SW480 (cell line): ENCODE data around the gene NKAIN2.
"Not testable (repeated sequence)": the region's sequence is repeated elsewhere in the genome, so short reads cannot be mapped to it uniquely, and the experiment has no call there.

ENCODE experiments used
- DNase-seq: peaks from one replicate; pipeline ENCODE4 v3.0.0-alpha.2; 2016; ENCODE audit warnings: low spot score

NKAIN2 gene

DNA sequence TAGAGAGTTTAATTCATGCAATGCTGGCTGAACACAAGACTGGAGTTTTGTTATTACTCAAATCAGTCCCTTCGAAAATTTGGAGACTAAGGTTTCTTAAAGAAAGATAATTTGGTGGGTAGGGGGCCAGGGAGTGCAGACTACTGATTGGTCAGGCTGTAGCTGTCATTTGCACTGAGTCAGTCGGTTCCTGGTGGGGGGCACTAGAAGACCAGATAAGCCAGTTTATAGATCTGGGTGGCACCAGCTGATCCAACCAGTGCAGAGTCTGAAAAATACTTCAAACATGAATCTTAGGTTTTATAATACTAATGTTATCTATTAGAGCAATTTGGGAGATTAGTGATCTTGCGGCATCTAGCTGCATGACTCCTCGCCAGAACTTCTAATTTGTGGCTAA, 530.7 kb downstream of the NKAIN2 start:
- DNase-seq, result no peak

DNA sequence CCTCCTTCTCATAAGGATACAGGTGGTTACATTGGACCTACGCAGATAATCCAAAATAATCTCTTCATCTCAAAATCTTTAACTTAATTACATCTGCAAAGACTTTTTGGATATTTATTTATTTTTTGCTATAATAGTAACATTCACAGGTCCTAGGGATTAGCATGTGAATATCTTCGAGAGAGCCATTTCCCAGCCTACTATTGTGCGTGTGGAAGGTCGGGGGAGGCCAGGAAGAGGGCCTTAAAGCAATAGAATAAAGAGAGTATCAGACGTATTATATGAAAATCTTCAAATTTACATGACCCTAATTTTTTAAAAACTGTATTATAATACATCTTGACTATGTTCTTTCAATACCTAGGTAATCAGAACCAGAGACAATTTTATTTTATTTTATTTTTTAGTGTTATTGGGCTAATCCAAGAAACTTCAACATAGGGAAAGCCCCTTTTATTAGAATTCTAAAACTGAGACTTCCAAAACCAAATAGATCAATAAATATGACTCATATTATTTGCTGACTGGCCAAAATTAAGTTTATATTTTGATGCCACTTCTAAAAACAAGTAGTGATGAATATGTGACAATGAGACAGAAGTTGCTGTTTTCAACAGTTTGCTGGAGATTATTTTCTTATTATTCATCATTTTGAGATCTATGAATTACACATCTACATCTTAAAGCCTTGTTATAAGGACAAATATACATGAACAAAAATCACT, 536.1 kb downstream of the NKAIN2 start:
- no peak for DNase-seq

DNA sequence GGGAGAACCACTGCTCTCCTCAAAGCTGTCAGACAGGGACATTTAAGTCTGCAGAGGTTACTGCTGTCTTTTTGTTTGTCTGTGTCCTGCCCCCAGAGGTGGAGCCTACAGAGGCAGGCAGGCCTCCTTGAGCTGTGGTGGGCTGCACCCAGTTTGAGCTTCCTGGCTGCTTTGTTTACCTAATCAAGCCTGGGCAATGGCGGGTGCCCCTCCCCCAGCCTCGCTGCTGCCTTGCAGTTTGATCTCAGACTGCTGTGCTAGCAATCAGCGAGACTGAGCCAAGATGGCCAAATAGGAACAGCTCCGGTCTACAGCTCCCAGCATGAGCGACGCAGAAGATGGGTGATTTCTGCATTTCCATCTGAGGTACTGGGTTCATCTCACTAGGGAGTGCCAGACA, 544.7 kb downstream of the NKAIN2 start:
- not testable (repeated sequence) for DNase-seq

DNA sequence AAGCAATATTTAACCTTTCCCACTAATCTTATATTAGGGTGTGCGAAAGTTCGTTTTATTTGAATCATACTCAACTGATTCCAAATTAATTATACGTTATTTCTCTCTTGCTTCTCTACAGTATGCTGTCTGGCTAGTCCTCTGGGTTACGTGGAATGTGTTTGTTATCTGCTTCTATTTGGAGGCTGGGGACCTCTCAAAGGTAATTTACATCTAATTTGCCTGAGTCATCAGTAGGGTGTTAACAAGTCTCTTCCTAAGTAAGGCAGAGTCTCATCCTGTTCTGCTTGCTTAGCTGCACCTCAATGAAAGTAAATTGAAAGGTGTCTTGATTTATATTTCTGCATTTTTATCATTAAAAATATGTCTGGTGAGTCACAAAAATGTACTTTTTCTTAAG, 551.5 kb downstream of the NKAIN2 start:
- DNase-seq, result no peak

DNA sequence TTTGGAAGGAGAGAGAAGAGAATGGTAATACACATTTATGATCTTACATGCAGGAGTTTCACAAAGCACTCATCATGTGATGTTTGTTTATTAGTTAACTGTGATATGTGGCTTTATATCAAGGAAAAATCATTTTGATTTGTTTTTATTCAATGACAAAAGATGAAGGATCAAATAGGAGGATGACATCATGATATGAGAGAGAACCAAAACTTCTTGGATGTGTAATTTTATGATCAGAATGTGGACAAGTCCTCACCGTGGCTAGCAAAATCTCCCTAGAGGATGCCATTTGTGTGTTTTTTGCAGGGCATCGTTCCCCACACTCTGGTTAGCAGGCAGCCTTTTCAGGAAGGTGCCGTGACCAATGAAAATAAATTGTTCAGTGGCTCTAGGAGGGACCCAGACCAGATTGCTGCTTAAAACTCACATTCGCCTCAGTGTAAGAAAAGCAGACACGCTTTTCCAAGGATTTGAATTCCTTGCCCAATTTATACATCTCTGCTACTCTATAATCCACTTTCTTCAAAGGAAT, 552.7 kb downstream of the NKAIN2 start:
- DNase-seq, result no peak

DNA sequence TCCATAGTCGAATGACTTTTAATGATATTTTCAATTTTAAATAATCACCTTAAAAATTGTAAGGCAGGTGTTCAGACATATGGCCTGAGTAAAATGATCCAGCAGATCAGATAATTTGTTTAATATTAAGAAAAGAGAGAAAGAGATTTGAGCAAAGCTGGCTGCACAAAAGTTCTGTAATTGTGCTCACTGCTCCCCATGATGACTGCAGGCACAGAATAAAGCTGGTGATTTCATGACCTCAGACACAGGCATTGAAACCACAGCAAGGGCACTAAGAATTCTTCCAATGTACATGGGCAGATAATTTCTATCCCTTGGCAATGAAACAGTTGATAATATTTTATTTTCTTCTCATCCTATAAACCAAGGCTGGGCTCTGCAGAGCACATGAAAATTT, 553.1 kb downstream of the NKAIN2 start:
- DNase-seq, result no peak

DNA sequence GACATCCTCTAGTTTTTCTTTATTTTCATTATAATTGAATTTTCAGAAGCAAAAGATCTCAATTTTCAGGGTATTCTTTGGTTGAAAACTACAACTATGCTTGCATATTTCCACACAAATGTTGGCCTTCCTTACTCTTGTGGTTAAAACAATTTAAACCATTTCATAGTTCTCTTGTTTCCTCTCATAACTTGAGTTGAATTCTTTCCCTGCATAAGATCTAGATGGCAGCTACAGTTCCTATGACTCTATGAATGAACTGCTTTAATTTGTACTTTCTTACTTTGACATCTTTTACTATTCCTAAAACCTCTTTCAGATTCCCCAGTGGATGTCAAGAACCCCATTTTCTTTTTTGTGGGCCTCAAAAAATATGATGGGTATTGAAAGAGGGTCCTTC, 564.5 kb downstream of the NKAIN2 start:
- DNase-seq, result no peak

DNA sequence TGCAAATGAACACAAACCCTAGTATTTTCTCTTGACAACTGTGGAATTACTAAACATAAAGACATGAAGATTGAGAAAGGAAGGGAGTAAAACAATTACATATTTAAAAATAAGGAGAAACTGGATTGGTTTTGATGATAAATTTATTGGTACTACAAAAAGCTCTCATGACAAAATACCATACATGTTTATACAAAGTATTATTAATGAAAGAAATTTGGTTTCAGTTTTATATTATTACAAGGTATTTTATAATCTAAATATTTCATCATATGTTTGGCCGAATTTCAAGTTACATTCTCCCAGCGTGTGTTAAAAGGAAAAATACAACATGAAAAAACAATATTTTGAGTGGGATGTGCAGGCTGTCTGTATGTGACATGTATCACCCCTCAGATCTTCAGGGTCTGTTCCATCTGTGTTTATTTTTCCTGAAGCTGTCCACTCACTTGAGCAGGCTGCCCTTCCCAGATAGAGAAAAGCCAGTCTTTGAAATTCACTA, 568.4 kb downstream of the NKAIN2 start:
- no peak for DNase-seq

DNA sequence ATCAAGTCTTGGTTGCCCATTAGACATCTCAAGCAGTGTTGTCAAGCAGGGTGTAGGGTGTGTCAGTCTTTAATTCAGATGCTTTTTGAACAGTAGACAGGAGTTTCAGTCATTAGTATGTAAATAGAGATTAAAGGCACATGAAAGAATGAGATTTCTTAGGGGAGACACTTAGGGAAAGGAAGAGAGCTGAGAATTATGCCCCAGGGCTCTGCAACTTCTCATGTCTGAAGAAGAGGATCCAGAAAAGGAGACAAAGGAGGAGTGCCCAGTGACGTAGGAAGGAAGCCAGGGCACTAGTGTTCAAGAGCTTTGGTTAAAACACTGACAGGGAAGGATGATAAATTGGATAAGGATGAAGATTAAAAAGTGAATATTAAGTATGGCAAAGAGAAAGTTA, 569.7 kb downstream of the NKAIN2 start:
- no peak for DNase-seq

DNA sequence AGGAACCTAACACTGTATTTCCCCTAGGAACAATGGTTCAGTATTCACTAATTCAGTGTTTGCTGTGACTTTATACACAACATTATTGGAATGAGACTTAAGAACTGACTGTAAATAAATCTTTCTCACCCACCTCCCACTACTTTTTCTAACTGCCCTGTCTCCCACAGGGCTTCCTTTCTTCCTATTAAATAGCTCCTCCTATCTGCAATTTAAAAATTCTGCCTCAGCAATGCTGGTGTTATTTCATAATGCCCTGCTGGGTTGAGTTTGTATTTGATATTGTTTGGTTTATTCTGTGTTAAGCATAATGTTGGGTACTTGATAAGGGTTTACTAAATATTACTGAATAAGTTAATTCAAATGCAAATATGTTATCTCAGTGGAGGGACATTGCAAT, 585.5 kb downstream of the NKAIN2 start:
- no peak for DNase-seq

DNA sequence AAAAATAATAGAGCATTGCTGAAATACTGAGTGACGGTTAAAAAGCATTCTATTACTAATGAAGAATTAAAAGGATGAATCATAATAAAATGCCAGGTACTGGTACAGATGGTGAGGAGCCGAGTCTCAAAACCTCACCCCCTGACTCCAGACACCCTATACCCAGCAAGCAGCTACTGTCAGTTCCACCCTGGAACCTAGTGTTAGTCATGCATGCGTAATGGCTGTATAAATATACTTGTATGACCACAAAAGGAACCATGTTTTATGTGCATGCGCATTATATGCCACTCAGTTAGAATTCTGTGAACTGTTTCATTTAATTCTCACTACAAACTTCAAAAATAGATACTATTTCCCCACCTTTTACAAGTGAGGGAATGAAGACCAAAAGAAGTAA, 589.9 kb downstream of the NKAIN2 start:
- DNase-seq, result no peak

DNA sequence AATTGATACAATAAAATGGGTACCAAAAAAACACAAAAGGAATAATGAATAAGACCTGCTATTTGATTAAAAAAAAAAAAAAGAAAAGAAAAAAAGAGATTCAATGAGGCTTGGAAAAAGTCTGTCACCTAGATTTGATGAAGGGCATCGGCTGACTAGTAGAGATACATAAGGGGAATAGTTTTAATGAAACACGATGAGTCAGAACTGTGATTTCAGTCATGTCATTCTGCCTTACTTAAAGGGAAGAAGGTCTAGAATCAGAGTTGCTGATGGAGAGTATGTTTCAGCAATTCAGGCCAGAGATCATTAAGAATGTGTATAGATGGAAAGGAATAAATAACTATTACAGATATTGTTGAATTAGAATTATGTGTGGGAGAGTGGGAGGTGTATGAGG, 592.7 kb downstream of the NKAIN2 start:
- no peak for DNase-seq

DNA sequence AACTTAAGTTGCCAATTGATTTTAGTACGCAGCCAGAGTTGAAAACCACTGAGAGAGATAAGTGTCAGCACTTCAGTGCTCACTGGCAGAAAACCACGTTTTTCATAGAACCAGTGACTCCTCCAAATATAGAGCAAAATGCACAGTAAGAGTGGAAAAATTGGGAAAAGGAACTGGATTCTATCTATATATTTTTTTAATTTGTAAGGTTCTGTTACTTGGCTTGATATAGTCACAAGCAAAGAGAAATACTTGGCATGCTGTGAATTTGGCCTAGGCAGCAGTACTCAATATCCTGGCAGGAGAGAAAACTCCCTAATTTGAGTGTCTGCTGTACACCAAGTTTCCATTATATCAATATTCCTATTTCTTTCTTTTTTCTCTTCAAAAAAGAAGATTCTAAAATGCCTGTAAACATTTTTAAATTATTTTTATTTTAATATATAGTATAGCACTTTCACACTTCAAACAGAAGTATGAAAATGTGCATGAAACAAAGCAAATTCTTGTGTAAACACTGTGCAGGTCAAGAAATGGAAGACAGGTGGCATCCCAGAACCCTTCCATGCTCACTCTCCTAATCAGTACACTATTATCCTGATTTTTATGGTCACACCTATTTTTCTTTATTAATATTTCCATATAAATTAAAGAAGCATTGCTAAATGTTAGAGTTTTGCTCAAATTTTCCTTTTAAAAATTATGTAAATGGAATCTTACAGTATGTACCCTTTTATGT, 596.8 kb downstream of the NKAIN2 start:
- peak; percentile 1 for DNase-seq

DNA sequence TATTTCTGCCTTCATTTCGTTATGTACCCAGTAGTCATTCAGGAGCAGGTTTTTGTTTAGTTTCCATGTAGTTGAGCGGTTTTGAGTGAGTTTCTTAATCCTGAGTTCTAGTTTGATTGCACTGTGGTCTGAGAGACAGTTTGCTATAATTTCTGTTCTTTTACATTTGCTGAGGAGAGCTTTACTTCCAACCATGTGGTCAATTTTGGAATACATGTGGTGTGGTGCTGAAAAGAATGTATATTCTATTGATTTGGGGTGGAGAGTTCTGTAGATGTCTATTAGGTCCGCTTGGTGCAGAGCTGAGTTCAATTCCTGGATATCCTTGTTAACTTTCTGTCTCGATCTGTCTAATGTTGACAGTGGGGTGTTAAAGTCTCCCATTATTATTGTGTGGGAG, 606.8 kb downstream of the NKAIN2 start:
- not testable (repeated sequence) for DNase-seq

DNA sequence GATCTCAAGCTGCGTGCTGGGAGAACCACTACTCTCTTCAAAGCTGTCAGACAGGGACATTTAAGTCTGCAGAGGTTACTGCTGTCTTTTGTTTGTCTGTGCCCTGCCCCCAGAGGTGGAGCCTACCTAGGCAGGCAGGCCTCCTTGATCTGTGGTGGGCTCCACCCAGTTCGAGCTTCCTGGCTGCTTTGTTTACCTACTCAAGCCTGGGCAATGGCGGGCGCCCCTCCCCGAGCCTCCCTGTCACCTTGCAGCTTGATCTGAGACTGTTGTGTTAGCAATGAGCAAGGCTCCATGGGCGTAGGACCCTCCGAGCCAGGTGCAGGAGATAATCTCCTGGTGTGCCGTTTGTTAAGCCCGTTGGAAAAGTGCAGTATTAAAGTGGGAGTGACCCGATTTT, 609.0 kb downstream of the NKAIN2 start:
- not testable (repeated sequence) for DNase-seq

DNA sequence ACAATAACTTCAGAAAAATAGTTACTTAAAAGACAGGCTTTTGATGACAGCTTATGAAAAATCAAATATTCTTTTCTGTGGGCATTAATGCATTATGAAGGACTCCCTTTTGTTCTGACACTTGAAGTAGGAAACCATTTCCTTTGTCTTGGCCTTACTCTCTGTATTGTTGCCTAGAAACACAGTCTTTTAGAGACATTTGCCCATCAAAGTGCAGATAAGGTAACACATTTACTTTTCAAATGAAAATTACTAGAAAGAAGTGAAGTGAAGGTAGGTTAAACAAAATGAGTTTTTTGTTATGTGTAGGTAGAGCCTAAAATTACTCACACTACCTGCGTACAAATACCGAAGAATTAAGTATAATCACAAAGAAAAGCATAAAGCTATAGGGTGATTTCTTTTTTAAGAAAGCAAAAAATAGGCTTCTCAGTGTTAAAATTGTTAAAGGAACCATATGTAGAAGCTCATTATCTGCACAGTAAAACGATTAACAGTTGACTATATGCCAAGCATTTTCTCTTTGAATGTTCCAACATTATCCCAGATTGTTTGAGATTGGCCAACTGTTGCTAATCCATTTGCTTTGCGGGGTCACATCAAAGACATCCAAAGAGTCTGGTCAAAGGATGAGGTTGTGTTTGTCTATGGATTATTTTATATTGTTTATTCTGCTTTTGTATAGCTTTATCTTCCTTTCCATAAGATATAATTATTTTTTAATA, 616.6 kb downstream of the NKAIN2 start:
- DNase-seq, result no peak

DNA sequence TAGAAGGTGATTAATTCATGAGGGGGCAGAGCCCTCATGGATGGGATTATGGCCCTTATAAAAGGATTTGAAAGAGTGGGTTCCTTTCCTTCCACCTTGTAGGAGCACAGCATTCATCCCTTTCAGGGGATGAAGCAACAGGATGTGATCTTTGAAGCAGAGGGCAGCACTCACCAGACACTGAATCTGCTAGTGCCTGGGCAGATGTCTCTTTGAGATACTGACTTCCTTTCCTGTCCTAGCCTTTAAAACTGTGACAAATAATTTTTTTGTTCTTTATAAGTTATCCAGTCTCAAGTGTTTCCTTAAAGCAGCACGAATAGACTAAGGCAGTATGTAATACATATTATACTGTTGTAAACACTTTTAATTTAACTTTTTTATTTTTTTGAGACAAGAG, 620.0 kb downstream of the NKAIN2 start:
- DNase-seq, result no peak

DNA sequence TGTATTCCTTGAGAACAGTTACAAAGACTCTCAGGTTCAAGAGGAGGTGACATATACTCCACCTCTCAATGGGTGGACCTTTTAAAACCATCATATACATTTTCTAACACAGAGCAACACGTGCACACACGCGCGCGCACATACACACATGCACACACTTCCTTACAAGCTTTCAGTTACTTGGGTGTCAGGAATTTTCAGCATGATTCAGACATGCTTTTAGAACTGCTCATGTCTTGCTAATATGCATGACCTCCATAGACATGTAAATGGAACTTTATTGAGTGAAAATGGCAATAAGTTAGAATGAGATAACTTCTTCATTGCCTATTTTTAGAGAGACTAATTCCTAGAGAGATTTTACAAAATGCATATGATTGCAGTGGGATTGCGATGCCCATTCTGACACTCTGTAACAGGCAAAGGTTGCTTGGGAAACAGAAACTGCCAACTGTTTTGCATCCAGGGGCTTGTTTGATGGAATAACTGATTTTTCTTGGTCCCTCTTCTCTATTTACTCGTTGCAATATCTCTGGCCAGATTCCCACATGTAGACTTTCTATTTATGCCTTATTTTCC, 627.2 kb downstream of the NKAIN2 start:
- DNase-seq, result no peak

DNA sequence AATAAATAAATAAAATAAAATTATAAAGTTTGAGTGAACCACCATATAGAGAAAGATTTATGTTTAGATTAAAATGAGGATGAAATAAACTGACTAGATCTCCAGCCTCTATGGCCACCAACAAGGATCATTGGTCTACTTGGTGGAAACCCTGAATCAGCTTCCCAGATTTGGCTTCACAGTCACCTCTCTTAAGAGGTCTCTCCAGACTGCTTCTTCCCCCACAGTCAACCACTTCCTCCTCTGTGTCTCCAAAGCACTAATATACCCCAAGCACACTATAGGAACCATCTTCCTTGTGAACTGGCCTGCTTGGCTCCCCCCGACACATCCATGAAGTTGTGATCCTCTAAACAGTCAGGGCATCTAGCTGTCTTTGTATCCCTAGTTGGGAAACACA, 629.0 kb downstream of the NKAIN2 start:
- DNase-seq, result no peak

DNA sequence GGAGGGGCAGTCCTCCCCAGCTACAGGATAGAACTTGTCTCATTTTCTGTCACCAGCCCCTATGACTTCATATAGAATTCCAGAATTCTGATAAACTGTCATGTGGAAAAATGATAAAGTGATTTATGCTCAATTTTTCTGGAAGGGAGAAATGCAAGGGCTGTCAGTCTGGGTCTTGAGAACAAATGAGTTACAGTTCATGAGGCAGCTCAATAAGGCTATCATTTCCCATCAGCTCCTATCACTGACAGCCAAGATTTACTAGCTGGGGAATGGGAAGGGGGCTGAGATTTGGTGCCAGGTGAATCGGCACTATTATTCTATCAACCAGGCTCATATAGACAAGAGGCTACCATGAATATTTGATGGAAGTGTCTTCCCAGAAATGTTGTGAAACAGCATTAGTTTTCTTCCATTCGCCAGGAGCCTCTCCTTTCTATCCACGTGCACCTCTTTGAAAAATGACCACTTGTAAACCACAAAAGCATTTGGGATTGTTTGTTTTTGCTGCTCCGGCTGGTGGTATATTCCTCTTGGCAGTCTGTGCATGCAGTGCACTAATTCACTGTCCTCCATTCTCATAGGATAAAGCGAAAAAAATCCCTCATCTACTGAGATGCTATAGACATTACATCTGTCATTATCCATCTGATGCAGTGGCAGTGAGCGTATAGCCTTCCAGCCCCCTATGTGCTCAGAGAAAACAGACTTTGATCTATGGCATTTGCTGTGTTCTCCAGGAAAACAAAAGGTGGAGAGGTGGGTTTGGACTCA, 629.9 kb downstream of the NKAIN2 start:
- DNase-seq, result no peak

DNA sequence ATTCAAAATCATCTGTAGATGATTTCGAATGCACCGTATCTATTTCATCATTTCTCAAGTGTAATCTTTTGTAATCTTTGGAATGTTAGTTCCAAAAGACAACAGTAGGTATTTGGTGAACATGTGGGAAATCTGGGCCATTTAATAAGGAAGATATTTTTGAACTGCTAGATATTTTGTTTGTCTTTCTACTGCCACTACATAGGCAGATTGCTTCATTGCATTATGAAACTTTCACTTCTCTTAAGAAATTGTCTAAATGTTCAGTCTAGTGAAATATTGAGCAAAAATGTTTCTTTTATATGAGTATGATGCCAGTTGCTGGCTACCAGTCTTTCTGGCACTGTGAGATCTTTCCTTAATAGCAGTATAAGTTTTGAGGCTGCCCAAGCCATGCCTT, 630.8 kb downstream of the NKAIN2 start:
- no peak for DNase-seq

DNA sequence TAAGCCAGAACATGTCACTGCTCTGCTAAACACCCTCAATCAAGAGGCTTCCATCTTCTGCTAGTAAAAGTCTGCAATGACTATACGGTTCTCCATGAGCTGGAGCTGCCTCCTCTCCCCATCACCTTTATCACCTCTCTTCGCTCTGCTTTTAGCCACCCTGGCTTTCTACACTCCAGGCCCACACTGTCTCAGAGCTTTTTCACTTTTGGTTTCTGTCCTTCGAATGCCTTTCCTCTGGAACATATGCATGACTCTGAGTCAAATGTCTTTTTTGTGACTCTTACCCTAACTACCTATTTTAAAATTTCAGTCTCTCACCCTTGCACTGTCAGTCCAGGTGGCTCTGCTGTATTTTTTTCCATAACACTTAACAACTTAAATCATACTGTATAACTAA, 633.1 kb downstream of the NKAIN2 start:
- no peak for DNase-seq
